Tibial nerve (tissue), 4 donors: Measurements from ENCODE around the gene TMEM238L.

Source experiments
- EP300 ChIP-seq, 2 donors: sonication (generic); formaldehyde crosslinking; IDR thresholded peaks; one replicate each; pipeline ENCODE4 v1.6.1; 2017; ENCODE audit warnings: antibody characterized with exemption in 2 of 2, mild to moderate bottlenecking in 1 of 2
- POLR2A ChIP-seq, 2 donors: fragments of 450-650 bp; IDR thresholded peaks; one replicate each; pipeline ENCODE4 v1.6.1; 2017; ENCODE audit warnings: antibody characterized with exemption in 2 of 2, mild to moderate bottlenecking in 2 of 2, moderate library complexity in 2 of 2
- TF ChIP-seq, protein P1 (sequence below), 5 experiments: fragments of 200-600 bp in 3 of 5; fragments of 450-650 bp in 2 of 5; sonication (generic) in 3 of 5; IDR thresholded peaks; one replicate each; pipeline ENCODE4 v1.5.1; 2016 to 2019; ENCODE audit warnings: antibody characterized with exemption in 5 of 5, mild to moderate bottlenecking in 3 of 5, moderate library complexity in 2 of 5

DNA sequence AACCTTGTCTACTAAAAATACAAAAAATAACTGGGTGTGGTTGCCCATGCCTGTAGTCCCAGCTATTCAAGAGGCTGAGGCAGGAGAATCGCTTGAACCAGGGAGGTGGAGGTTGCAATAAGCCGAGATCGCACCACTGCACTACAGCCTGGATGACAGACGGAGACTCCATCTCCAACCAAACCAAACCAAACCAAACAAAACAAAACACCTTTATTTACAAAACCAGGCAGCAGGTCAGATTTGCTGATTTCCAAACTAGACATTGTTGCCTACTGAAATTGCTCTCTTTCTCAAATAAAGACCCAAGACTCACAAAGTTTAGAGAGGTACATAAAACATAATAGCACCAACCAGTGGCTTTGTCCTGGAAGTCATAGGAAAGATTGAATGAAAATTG lies 5.7 kb upstream of the TMEM238L start:
- TF ChIP-seq, protein P1, sequence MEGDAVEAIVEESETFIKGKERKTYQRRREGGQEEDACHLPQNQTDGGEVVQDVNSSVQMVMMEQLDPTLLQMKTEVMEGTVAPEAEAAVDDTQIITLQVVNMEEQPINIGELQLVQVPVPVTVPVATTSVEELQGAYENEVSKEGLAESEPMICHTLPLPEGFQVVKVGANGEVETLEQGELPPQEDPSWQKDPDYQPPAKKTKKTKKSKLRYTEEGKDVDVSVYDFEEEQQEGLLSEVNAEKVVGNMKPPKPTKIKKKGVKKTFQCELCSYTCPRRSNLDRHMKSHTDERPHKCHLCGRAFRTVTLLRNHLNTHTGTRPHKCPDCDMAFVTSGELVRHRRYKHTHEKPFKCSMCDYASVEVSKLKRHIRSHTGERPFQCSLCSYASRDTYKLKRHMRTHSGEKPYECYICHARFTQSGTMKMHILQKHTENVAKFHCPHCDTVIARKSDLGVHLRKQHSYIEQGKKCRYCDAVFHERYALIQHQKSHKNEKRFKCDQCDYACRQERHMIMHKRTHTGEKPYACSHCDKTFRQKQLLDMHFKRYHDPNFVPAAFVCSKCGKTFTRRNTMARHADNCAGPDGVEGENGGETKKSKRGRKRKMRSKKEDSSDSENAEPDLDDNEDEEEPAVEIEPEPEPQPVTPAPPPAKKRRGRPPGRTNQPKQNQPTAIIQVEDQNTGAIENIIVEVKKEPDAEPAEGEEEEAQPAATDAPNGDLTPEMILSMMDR (IDR thresholded peaks at IDR 0.05): no peak
- TF ChIP-seq EP300 (IDR thresholded peaks at IDR 0.05): no peak
- no peak for TF ChIP-seq POLR2A (IDR thresholded peaks at IDR 0.05)
